SK-N-SH treated with all-trans-retinoic acid at 6 μM for 48 hours (cell line): Measurements from ENCODE around the gene ACTL8.

ENCODE experiments used
- ARNTL ChIP-seq: fragments of 450-650 bp; formaldehyde crosslinking; IDR thresholded peaks from 2 replicates; pipeline ENCODE4 v1.5.0; 2020; ENCODE audit warnings: low read depth, mild to moderate bottlenecking, moderate library complexity, borderline replicate concordance
- BACH2 ChIP-seq: fragments of 250-450 bp; sonication (Bioruptor Pico); IDR thresholded peaks from 2 replicates; pipeline ENCODE4 v1.9.0; 2021; ENCODE audit warnings: mild to moderate bottlenecking, borderline replicate concordance
- CREB5 ChIP-seq: fragments of 250-450 bp; sonication (Bioruptor Pico); IDR thresholded peaks from 2 replicates; pipeline ENCODE4 v1.5.1; 2020; ENCODE audit warnings: low read depth, mild to moderate bottlenecking, moderate library complexity
- CSDC2 ChIP-seq: fragments of 250-450 bp; sonication (Bioruptor Pico); IDR thresholded peaks from 2 replicates; pipeline ENCODE4 v1.5.0; 2020; ENCODE audit warnings: mild to moderate bottlenecking, moderate library complexity
- CSRNP3 ChIP-seq: fragments of 250-450 bp; sonication (Bioruptor Pico); IDR thresholded peaks from 2 replicates; pipeline ENCODE4 v1.5.1; 2021; ENCODE audit warnings: mild to moderate bottlenecking, moderate library complexity
- ESRRG ChIP-seq: fragments of 250-450 bp; sonication (Bioruptor Pico); IDR thresholded peaks from 2 replicates; pipeline ENCODE4 v1.6.1; 2021; ENCODE audit warnings: mild to moderate bottlenecking
- ISL1 ChIP-seq: fragments of 250-450 bp; sonication (Bioruptor Pico); IDR thresholded peaks from 2 replicates; pipeline ENCODE4 v2.1.2; 2022; ENCODE audit warnings: mild to moderate bottlenecking, moderate library complexity
- PPARA ChIP-seq: fragments of 250-450 bp; sonication (Bioruptor Pico); IDR thresholded peaks from 2 replicates; pipeline ENCODE4 v1.5.0; 2020; ENCODE audit warnings: mild to moderate bottlenecking, borderline replicate concordance
- RARB ChIP-seq: fragments of 250-450 bp; sonication (Bioruptor Pico); IDR thresholded peaks from 2 replicates; pipeline ENCODE4 v1.8.0; 2021; ENCODE audit warnings: mild to moderate bottlenecking, moderate library complexity
- TOX ChIP-seq: fragments of 250-450 bp; sonication (Bioruptor Pico); IDR thresholded peaks from 2 replicates; pipeline ENCODE4 v1.8.0; 2021; ENCODE audit warnings: mild to moderate bottlenecking, moderate library complexity, borderline replicate concordance
- TSHZ2 ChIP-seq: fragments of 250-450 bp; sonication (Bioruptor Pico); IDR thresholded peaks from 2 replicates; pipeline ENCODE4 v1.5.0; 2020; ENCODE audit warnings: mild to moderate bottlenecking, moderate library complexity
- ZFP3 ChIP-seq: fragments of 250-450 bp; sonication (Bioruptor Pico); IDR thresholded peaks from 2 replicates; pipeline ENCODE4 v1.5.0; 2020; ENCODE audit warnings: mild to moderate bottlenecking, moderate library complexity
- TF ChIP-seq, protein P1 (sequence below): fragments of 250-450 bp; sonication (Bioruptor Pico); IDR thresholded peaks from 2 replicates; pipeline ENCODE4 v1.8.0; 2021; ENCODE audit warnings: low read depth, mild to moderate bottlenecking, moderate library complexity, borderline replicate concordance
- TF ChIP-seq, protein P2 (sequence below): fragments of 250-450 bp; sonication (Bioruptor Pico); IDR thresholded peaks from 2 replicates; pipeline ENCODE4 v1.8.0; 2020; ENCODE audit warnings: mild to moderate bottlenecking, moderate library complexity, borderline replicate concordance

- TF ChIP-seq TOX (no peak), CREB5 (CRISPR knock-in tag) (no peak), ISL1 (no peak), ARNTL (CRISPR knock-in tag) (no peak), TSHZ2 (no peak), RARB (CRISPR knock-in tag) (no peak), ZFP3 (CRISPR knock-in tag) (no peak), CSRNP3 (CRISPR knock-in tag) (no peak), CSDC2 (no peak), PPARA (no peak), BACH2 (CRISPR knock-in tag) (no peak), ESRRG (CRISPR knock-in tag) (no peak)
- TF ChIP-seq, protein P1, sequence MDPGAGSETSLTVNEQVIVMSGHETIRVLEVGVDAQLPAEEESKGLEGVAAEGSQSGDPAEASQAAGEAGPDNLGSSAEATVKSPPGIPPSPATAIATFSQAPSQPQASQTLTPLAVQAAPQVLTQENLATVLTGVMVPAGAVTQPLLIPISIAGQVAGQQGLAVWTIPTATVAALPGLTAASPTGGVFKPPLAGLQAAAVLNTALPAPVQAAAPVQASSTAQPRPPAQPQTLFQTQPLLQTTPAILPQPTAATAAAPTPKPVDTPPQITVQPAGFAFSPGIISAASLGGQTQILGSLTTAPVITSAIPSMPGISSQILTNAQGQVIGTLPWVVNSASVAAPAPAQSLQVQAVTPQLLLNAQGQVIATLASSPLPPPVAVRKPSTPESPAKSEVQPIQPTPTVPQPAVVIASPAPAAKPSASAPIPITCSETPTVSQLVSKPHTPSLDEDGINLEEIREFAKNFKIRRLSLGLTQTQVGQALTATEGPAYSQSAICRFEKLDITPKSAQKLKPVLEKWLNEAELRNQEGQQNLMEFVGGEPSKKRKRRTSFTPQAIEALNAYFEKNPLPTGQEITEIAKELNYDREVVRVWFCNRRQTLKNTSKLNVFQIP (CRISPR knock-in tag) = no peak
- TF ChIP-seq, protein P2, sequence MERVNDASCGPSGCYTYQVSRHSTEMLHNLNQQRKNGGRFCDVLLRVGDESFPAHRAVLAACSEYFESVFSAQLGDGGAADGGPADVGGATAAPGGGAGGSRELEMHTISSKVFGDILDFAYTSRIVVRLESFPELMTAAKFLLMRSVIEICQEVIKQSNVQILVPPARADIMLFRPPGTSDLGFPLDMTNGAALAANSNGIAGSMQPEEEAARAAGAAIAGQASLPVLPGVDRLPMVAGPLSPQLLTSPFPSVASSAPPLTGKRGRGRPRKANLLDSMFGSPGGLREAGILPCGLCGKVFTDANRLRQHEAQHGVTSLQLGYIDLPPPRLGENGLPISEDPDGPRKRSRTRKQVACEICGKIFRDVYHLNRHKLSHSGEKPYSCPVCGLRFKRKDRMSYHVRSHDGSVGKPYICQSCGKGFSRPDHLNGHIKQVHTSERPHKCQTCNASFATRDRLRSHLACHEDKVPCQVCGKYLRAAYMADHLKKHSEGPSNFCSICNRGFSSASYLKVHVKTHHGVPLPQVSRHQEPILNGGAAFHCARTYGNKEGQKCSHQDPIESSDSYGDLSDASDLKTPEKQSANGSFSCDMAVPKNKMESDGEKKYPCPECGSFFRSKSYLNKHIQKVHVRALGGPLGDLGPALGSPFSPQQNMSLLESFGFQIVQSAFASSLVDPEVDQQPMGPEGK = no peak
Observed at GRCh38 chr1:17775796-17776195, 20.7 kb downstream of the ACTL8 start.
